Neural progenitor cell (in vitro differentiated cells): ENCODE results near the gene TWNK.

Source experiments
- EZH2 ChIP-seq: fragments of 200-600 bp; sonication (generic); IDR thresholded peaks from 2 replicates; pipeline ENCODE4 v1.6.1; 2017; ENCODE audit warnings: antibody characterized with exemption, mild to moderate bottlenecking, moderate library complexity
- EZH2phosphoT487 ChIP-seq: fragments of 200-600 bp; sonication (generic); IDR thresholded peaks from 2 replicates; pipeline ENCODE4 v1.6.1; 2017; ENCODE audit warnings: antibody characterized with exemption
- TF ChIP-seq, protein P1 (sequence below): fragments of 200-600 bp; sonication (generic); IDR thresholded peaks from 2 replicates; pipeline ENCODE4 v1.5.1; 2017; ENCODE audit warnings: antibody characterized with exemption, mild to moderate bottlenecking

DNA sequence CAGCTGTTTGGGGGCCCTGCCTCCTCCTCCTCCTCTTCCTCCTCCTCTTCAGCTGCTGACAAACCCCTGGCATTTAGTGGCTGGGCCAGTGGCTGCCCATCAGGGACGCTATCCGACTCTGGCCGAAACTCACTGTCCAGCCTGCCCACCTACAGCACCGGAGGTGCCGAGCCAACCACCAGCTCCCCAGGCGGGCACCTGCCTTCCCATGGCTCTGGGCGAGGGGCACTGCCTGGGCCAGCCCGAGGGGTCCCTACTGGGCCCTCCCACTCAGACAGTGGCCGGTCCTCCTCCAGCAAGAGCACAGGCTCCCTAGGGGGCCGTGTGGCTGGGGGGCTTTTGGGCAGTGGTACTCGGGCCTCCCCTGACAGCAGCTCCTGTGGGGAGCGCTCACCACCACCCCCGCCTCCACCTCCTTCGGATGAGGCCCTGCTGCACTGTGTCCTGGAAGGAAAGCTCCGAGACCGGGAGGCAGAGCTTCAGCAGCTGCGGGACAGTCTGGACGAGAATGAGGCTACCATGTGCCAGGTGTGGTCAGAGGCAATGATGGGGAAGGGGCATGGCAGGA lies 16.4 kb downstream of the TWNK start:
- TF ChIP-seq EZH2phosphoT487 (no peak), EZH2 (no peak)
- TF ChIP-seq, protein P1, sequence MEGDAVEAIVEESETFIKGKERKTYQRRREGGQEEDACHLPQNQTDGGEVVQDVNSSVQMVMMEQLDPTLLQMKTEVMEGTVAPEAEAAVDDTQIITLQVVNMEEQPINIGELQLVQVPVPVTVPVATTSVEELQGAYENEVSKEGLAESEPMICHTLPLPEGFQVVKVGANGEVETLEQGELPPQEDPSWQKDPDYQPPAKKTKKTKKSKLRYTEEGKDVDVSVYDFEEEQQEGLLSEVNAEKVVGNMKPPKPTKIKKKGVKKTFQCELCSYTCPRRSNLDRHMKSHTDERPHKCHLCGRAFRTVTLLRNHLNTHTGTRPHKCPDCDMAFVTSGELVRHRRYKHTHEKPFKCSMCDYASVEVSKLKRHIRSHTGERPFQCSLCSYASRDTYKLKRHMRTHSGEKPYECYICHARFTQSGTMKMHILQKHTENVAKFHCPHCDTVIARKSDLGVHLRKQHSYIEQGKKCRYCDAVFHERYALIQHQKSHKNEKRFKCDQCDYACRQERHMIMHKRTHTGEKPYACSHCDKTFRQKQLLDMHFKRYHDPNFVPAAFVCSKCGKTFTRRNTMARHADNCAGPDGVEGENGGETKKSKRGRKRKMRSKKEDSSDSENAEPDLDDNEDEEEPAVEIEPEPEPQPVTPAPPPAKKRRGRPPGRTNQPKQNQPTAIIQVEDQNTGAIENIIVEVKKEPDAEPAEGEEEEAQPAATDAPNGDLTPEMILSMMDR = no peak
